ENCODE results near the gene ISG15. TPM values are rescaled to one million over a fixed set of nuclear protein-coding genes. Genes with fewer than 3 reads are reported as not detected.

Gene ISG15
- total and polyA plus RNA-seq, 12 donors = 9.8 to 186 (median 29.1) TPM

GRCh38 chr1:973459-974292 is 39.6 kb upstream of the ISG15 start:
- intact Hi-C loops (cut with DNase I) = no loop called here
- Histone ChIP-seq H3K27ac (peak overlapping the region in 5 of 10 donors; percentile 4 to 50 (median 39)), H3K4me3 (no peak overlapping the region), H3K36me3 (peaks cover 0 to 1% (median 0%) of the 10 kb centered on the region in 9 donors), H3K9me3 (no peaks in the 10 kb centered on the region), H3K4me1 (peaks cover 0 to 39% (median 7%) of the 10 kb centered on the region in 9 donors), H3K27me3 (peaks cover 14 to 78% (median 61%) of the 10 kb centered on the region in 7 donors)
- TF ChIP-seq, protein P1, sequence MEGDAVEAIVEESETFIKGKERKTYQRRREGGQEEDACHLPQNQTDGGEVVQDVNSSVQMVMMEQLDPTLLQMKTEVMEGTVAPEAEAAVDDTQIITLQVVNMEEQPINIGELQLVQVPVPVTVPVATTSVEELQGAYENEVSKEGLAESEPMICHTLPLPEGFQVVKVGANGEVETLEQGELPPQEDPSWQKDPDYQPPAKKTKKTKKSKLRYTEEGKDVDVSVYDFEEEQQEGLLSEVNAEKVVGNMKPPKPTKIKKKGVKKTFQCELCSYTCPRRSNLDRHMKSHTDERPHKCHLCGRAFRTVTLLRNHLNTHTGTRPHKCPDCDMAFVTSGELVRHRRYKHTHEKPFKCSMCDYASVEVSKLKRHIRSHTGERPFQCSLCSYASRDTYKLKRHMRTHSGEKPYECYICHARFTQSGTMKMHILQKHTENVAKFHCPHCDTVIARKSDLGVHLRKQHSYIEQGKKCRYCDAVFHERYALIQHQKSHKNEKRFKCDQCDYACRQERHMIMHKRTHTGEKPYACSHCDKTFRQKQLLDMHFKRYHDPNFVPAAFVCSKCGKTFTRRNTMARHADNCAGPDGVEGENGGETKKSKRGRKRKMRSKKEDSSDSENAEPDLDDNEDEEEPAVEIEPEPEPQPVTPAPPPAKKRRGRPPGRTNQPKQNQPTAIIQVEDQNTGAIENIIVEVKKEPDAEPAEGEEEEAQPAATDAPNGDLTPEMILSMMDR (IDR thresholded peaks at IDR 0.05) = no peak
- DNase-seq (peak in 1 of 2 donors; percentile 27), ATAC-seq (peak in 5 of 8 donors; percentile 2 to 9 (median 4))
- WGBS, 2 donors = 65 to 78% methylated on average over 27 to 28 of the region's 28 CpGs

DNA sequence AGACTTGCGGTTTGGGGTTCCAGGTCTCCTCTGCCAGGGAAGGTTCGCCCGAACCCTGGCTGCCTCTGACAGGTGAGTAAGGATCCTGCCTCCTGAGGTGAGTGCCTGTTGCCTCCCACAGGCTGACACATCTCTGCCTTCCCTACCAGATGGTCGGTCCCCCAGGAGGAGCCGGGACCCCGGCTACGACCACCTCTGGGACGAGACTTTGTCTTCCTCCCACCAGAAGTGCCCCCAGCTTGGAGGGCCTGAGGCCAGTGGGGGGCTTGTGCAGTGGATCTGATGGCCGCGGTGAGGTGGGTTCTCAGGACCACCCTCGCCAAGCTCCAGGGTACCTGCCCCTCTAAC is 39.0 kb upstream of the ISG15 start:
- H3K36me3 ChIP-seq = peaks cover 0 to 4% (median 0%) of the 10 kb centered on the region in 9 donors
- TF ChIP-seq, protein P1 (IDR thresholded peaks at IDR 0.05) = no peak
- peaks cover 14 to 72% (median 58%) of the 10 kb centered on the region in 7 donors for H3K27me3 ChIP-seq
- intact Hi-C loops (cut with DNase I) = no loop called here
- ATAC-seq (no peak), DNase-seq (peak in 1 of 2 donors; percentile 22)
- peaks cover 0 to 44% (median 7%) of the 10 kb centered on the region in 9 donors for H3K4me1 ChIP-seq
- 80 to 88% methylated on average over 11 of the region's 11 CpGs for WGBS, 2 donors
- no peak overlapping the region for H3K27ac ChIP-seq
- H3K4me3 ChIP-seq = no peak overlapping the region
- H3K9me3 ChIP-seq = no peaks in the 10 kb centered on the region

DNA sequence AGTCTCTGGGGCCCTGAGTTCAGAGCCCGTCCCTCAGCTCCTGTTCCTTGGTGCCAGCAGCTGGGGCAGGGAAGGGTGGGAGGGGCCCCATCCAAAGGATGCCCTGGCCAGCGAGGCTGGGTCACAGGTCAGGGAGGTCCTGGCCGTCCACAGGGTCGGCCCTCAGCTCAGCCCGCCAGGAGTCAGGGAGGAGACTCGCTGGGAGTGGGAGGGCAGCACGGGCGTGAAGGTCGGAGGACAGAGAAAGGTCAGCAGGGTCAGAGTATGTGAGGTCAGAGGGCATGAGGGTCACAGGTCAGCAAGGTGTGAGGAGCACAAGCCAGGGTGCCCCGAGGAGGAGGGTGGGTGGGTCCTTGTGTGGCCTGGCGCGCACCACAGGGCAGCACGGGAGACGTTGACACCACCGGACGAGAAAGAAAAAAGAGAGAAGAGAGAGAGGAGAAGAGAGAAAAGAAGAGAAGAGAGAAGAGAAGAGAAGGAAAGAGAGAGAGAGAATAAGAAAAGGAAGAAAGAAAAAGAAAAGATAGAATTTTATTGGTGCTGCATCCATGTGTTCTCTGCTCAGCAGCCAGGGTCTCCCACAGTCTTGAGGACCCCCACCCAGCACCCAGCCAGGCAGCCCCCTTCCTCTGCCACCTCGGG is 38.5 kb upstream of the ISG15 start:
- peaks cover 14 to 67% (median 58%) of the 10 kb centered on the region in 7 donors for H3K27me3 ChIP-seq
- peak overlapping the region in 1 of 10 donors; percentile 26 for H3K27ac ChIP-seq
- peaks cover 0 to 4% (median 0%) of the 10 kb centered on the region in 9 donors for H3K36me3 ChIP-seq
- 54 to 69% methylated on average over 17 of the region's 17 CpGs for WGBS, 2 donors
- H3K4me3 ChIP-seq = no peak overlapping the region
- no peaks in the 10 kb centered on the region for H3K9me3 ChIP-seq
- intact Hi-C loops (cut with DNase I) = no loop called here
- H3K4me1 ChIP-seq = peaks cover 0 to 49% (median 7%) of the 10 kb centered on the region in 9 donors
- TF ChIP-seq, protein P1 (IDR thresholded peaks at IDR 0.05) = no peak
- ATAC-seq (no peak), DNase-seq (peak in 1 of 2 donors; percentile 23)

- Histone ChIP-seq H3K27me3 (peaks cover 13 to 63% (median 55%) of the 10 kb centered on the region in 7 donors), H3K9me3 (no peaks in the 10 kb centered on the region), H3K4me1 (peaks cover 0 to 52% (median 7%) of the 10 kb centered on the region in 9 donors), H3K4me3 (no peak overlapping the region), H3K36me3 (peaks cover 0 to 4% (median 0%) of the 10 kb centered on the region in 9 donors), H3K27ac (peak overlapping the region in 1 of 10 donors; percentile 26)
- DNase-seq (peak in 1 of 2 donors; percentile 29), ATAC-seq (no peak)
- intact Hi-C loops (cut with DNase I) = no loop called here
- 71 to 80% methylated on average over 9 of the region's 9 CpGs for WGBS, 2 donors
- TF ChIP-seq, protein P1 (IDR thresholded peaks at IDR 0.05) = no peak
Observed at GRCh38 chr1:975365-975764, 37.9 kb upstream of the ISG15 start.

Measured in heart right ventricle (tissue), 16 donors.